AG04450 (cell line): ENCODE data around the gene CHMP5. TPM values are rescaled to one million over a fixed set of nuclear protein-coding genes. Genes with fewer than 3 reads are reported as not detected.

Experiments used
- CTCF ChIA-PET: fragments of 300-600, 350-600 bp; formaldehyde crosslinking; extraction: SDS; loops from one replicate; lab custom pipeline; 2022; ENCODE audit warnings: antibody characterized with exemption, inconsistent platforms; lab: Charles Lee
- POLR2A ChIA-PET: fragments of 350-600 bp; formaldehyde crosslinking; extraction: SDS; loops from one replicate; lab custom pipeline; 2021; ENCODE audit warnings: antibody characterized with exemption, inconsistent platforms; lab: Yijun Ruan, JAX
- DNase-seq: peaks from one replicate; pipeline ENCODE4 v3.0.0-alpha.2; 2011; ENCODE audit warnings: low read depth, low spot score
- H3K27ac ChIP-seq: one replicate; pipeline ENCODE4 v1.5.1; 2012; ENCODE audit warnings: low read depth, low read length, control low read depth
- H3K27me3 ChIP-seq: one replicate; pipeline ENCODE4 v1.6.0; 2012; ENCODE audit warnings: low read length; ENCODE audit not compliant: control insufficient read depth, insufficient read depth
- H3K4me3 ChIP-seq: 2 replicates; pipeline ENCODE4 v1.5.1; 2011; ENCODE audit warnings: mild to moderate bottlenecking, low read depth, low read length, control low read depth
- H3K9me3 ChIP-seq: 2 replicates; pipeline ENCODE4 v1.5.1; 2012; ENCODE audit warnings: low read length; ENCODE audit not compliant: control insufficient read depth, insufficient read depth
- CTCF ChIP-seq: IDR thresholded peaks from 2 replicates; pipeline ENCODE4 v1.5.1; 2011; ENCODE audit warnings: low read depth, low read length, control low read depth, inconsistent platforms
- polyA plus RNA-seq: library from polyadenylated mRNA; depleted of rRNA; stranded (reverse); fragments of >200 nt; gene quantifications from 2 replicates; pipeline ENCODE4 v1.2.3, GENCODE V29; 2011

The CHMP5 gene
- polyA plus RNA-seq, 1 experiment: 144 TPM

GRCh38 chr9:33320230-33320567 lies 55.4 kb downstream of the CHMP5 start:
- H3K9me3 ChIP-seq: peaks cover 8% of the 10 kb centered on the region
- DNase-seq: no peak
- ChIA-PET POLR2A (interaction anchor here (0.7 to 2.8 kb wide), 9 partner anchors 8 to 295 kb away, joined by 3 to 37 read pairs (median 8); partner anchors contain the start of genes DNAJA1 and NFX1), CTCF (interaction anchor here (0.8 to 2.1 kb wide), 4 partner anchors 13 to 493 kb away, joined by 3 to 8 read pairs (median 4); no protein-coding TSS in a partner anchor)
- H3K4me3 ChIP-seq: no peak overlapping the region
- TF ChIP-seq CTCF: no peak
- H3K27me3 ChIP-seq: no peaks in the 10 kb centered on the region
- peak overlapping the region; percentile 75 for H3K27ac ChIP-seq

- CTCF ChIA-PET: interaction anchor here (0.8 to 2.1 kb wide), 5 partner anchors 13 to 492 kb away, joined by 3 to 8 read pairs (median 4); no protein-coding TSS in a partner anchor
- Histone ChIP-seq H3K27ac (peak overlapping the region; percentile 96), H3K4me3 (no peak overlapping the region), H3K9me3 (peaks cover 11% of the 10 kb centered on the region), H3K27me3 (no peaks in the 10 kb centered on the region)
- no peak for TF ChIP-seq CTCF
- DNase-seq: peak; percentile 90
- POLR2A ChIA-PET: interaction anchor here (0.7 to 2.8 kb wide), 9 partner anchors 9 to 296 kb away, joined by 3 to 37 read pairs (median 8); partner anchors contain the start of genes DNAJA1 and NFX1
Measured at GRCh38 chr9:33320568-33321261, 55.9 kb downstream of the CHMP5 start.

GRCh38 chr9:33329117-33329563 lies 64.3 kb downstream of the CHMP5 start:
- ChIA-PET POLR2A (interaction anchor here (2.7 kb wide), 1 partner anchor 8 kb away, joined by 21 read pairs; no protein-coding TSS in a partner anchor), CTCF (no interaction called here)
- H3K4me3 ChIP-seq: no peak overlapping the region

GRCh38 chr9:33329979-33330378 lies 65.1 kb downstream of the CHMP5 start:
- ChIA-PET CTCF (interaction anchor here (1.5 to 4.1 kb wide), 2 partner anchors 45 to 123 kb away, joined by 3 to 27 read pairs; no protein-coding TSS in a partner anchor), POLR2A (interaction anchor here (0.9 to 2.7 kb wide), 2 partner anchors 9 to 40 kb away, joined by 3 to 21 read pairs; partner anchors contain the start of gene NFX1)
- no peak overlapping the region for H3K27ac ChIP-seq

More at GRCh38 chr9:33329117-33329563, 64.3 kb downstream of the CHMP5 start:
- Histone ChIP-seq H3K27ac (peak overlapping the region; percentile 84), H3K27me3 (no peaks in the 10 kb centered on the region), H3K9me3 (peaks cover 11% of the 10 kb centered on the region)
- DNase-seq: peak; percentile 57
- no peak for TF ChIP-seq CTCF

More at GRCh38 chr9:33329979-33330378, 65.1 kb downstream of the CHMP5 start:
- no peaks in the 10 kb centered on the region for H3K27me3 ChIP-seq
- no peak for DNase-seq
- no peak for TF ChIP-seq CTCF
- H3K4me3 ChIP-seq: no peak overlapping the region
- H3K9me3 ChIP-seq: peaks cover 5% of the 10 kb centered on the region
